HG02884 (cell line): ENCODE results near the gene SUPT3H.

ENCODE experiments used
- ATAC-seq: cut with Tn5 transposase; IDR thresholded peaks from one replicate; pipeline ENCODE4 v1.9.1; 2021; ENCODE audit warnings: mild to moderate bottlenecking, moderate library complexity; ENCODE audit not compliant: unreplicated experiment

Gene SUPT3H

DNA sequence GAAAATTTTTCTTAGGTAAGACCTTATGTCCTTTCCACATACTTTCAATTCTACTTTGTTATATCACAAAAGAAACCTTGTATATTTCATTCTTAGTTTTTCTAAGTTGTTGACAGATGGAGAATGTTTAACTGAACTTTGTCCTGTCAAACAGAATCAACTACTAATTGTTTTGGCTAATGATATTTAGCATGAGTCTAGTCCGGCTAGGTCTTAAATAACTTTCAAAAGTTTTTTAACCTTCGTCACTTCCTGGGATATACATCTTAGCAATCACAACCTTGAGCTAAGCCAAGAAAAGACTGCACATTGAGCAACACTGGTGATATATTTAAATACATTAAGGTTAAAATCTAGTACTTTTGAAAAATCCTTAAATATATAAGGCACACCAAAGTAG, 112.5 kb downstream of the SUPT3H start:
- ATAC-seq: no peak

- no peak for ATAC-seq
Measured at GRCh38 chr6:45260696-45261095, 117.0 kb downstream of the SUPT3H start.

DNA sequence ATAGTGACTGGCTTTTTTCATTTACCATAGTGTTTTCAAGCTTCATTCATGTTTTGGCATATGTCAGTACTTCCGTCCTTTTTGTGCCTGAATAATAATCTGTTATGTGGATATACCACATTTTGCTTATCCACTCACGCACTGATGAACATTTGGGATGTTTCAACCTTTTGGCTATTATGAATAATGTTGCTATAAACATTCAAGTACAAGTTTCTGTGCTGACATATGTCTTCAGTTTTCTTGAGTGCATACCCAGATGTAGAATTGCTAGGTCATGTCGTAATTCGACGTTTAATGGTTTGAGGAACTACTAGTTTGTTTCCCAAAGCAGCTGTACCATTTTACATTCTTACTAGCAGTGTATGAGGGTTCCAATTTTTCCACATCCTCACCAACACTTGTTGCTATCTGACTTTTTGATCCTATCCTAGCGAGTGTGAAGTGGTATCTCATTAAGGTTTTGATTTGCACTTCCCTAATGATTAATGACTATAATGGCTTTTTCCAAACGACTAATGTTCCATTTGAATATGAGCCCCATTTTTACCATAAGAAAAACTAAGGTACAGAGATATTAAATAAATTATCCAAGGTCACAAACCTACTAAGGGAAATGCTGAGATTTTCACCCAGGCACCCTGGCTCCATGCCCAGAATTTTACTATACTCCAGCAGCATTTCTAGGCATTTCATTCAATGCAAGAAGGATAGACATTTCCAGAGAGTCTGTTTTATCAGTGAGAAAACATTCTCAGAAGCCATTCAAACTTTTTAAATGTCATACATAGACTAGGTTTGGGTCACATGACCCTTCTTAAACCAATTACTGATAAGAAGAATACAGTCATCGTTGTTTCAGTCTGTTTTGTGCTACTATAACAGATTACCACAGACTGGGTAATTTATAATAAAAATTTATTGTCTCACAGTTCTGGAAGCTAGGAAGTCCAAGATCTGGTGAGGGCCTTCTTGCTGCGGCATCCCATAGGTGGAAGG, 120.7 kb downstream of the SUPT3H start:
- ATAC-seq: no peak

GRCh38 chr6:45255434-45255833, 122.3 kb downstream of the SUPT3H start:
- ATAC-seq: no peak

DNA sequence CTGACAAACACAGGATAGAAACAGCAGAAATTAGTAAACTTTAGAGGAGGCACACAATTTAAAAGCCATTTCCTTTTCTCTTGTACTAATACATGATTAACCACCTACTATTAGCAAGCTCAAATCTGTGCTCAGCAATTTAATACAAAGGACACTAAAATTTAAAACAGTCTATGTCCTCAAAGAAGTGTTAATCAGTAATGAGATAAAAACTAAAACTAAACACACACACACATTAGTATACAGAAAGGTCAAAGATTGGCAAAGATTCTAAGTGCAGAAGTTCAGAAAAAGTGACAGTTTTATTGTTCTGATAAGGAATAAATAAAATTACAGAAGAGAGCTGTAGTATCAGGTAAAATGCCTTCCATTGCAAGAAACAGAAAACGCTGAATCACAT, 123.5 kb downstream of the SUPT3H start:
- no peak for ATAC-seq

- ATAC-seq: no peak
Measured at GRCh38 chr6:45253453-45253852, 124.3 kb downstream of the SUPT3H start.

GRCh38 chr6:45231660-45232059, 146.1 kb downstream of the SUPT3H start:
- ATAC-seq: no peak

DNA sequence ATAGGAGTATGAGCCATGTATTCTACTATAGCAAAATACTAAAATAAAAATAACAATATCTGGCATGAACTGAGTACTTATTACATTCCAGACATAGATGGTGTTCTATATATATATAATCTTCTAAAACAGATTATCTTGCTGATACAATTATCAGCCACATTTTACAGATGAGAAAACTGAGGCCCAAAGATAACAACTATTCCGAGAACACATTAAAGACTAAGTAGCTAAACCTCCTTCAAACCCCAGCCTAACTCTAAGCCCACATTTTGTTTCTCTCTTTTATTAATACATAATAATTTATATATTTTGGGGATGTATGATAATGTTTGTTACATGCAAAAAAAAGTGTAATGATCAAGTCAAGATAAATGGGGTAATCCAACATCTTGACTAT, 148.3 kb downstream of the SUPT3H start:
- no peak for ATAC-seq

GRCh38 chr6:45226081-45226480, 151.7 kb downstream of the SUPT3H start:
- no peak for ATAC-seq

- ATAC-seq: no peak
Measured at GRCh38 chr6:45222380-45222779, 155.4 kb downstream of the SUPT3H start.

GRCh38 chr6:45215759-45216158, 162.0 kb downstream of the SUPT3H start:
- ATAC-seq: no peak

- no peak for ATAC-seq
Measured at GRCh38 chr6:45212976-45213375, 164.8 kb downstream of the SUPT3H start.

GRCh38 chr6:45209762-45210161, 168.0 kb downstream of the SUPT3H start:
- no peak for ATAC-seq

DNA sequence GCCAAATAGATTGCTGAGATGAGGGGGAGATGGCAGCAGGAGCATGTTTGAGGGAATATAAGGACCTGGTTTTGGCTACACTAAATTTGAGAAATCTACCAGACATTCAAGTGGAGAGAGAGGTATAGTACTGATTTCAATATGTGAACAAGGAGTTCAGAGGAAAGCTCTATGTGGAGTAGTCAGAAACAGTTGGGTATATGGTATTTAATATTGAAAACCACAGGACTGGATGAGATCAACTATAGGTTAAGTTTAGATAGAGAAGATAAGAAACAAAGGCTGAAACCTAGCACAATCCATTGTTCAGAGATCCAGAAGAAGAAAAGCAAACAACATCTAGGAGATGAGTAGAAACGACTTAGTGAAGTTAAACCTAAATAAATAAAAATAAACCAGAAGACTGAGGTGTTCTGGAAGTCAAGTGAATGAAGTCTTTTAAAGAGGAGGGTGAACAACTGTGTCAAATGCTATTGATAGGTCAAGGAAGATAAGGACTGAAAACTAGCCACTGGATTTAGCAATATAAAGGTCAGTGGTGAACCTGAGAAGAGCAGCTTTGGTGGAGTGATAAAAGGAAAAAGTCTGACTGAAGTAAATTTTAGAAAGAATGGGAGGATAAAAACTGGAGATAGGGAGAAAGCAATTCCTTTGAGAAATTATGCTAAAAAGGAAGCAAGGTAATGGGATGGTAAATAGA, 170.8 kb downstream of the SUPT3H start:
- ATAC-seq: no peak

GRCh38 chr6:45201484-45201883, 176.2 kb downstream of the SUPT3H start:
- ATAC-seq: no peak

- ATAC-seq: no peak
Measured at GRCh38 chr6:45200510-45200909, 177.2 kb downstream of the SUPT3H start.

GRCh38 chr6:45199554-45199953, 178.2 kb downstream of the SUPT3H start:
- ATAC-seq: no peak

GRCh38 chr6:45196121-45196520, 181.6 kb downstream of the SUPT3H start:
- ATAC-seq: no peak

- no peak for ATAC-seq
Measured at GRCh38 chr6:45195137-45195536, 182.6 kb downstream of the SUPT3H start.

GRCh38 chr6:45192556-45192955, 185.2 kb downstream of the SUPT3H start:
- no peak for ATAC-seq

DNA sequence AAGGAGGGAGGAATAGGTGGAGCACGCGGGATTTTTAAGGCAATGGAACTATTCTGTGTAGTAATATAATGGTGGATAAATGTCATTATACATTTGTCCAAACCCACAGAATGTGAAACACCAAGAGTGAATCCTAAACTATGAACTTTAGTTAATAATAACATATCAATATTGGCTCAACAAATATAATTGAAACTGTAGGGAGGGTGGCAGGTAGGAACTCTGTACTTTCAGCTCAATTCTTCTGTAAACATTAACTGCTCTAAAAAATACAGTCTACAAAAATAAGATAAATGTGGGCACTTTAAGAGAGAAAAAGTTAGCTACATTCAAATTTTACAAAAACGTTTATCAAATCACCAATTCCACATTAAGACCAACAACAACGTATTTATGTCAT, 186.3 kb downstream of the SUPT3H start:
- ATAC-seq: no peak

DNA sequence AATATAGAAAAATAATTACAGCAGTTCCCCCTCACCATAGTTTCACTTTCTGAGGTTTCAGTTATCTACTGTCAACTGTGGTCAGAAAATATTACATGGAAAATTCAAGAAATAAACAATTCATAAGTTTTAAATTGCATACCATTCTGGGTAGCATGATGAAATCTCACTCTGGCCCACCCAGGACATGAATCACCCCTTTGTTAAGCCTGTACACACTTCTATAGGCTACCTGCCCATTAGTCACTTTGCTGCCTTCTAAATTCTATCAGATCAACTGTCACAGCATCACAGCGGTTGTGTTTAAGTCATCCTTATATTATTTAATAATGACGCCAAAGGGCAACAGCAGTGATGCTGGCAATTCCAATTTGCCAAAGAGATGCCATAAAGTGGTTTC, 189.9 kb downstream of the SUPT3H start:
- ATAC-seq: no peak
